VCaP (cell line): ENCODE data around the gene C20orf144.

ENCODE experiments used
- H3K27ac ChIP-seq: fragments of 450-650 bp; 2 replicates; pipeline ENCODE4 v1.5.1; 2017
- TF ChIP-seq, protein P1 (sequence below): fragments of 450-650 bp; conservative IDR thresholded peaks from 2 replicates; pipeline ENCODE4 v1.5.1; 2017; ENCODE audit warnings: mild to moderate bottlenecking, moderate library complexity

Gene C20orf144

DNA sequence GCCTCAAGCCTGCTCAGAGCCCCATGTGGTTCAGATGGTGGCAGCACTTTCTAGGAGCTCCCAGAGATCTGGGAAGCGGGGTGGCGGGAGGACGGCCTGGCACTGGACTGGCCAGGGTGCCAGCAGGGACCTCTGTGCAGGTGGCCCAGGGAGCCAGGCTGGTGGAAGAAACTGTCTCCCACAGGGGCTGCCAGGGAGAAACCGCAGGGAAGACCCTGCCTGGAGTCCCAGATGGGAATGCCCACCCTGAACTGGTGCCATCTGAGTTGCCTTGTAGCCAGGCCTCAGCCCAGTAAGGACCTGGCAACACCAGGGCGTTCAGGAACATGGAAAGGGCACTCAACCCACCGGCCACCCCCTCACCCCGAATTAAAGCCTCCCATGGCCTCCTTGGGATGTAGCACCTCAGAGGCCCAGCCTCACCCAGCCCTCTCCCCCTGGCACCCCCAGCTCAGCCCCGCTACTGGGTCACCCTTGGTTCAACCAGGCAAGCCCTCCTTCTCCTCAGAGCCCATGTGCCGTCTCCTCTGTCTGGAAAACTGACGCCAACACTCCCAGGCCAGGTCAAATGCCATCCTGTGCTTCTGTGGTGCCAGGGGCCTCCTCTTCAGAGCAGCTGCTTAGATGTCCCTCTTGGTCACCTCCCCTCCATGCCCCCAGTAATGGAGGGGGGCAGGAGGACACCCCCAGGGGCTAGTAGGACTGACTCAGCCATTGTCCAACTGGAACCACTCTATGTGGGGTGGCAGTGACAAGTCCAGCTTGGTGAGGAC is 5.9 kb upstream of the C20orf144 start:
- TF ChIP-seq, protein P1, sequence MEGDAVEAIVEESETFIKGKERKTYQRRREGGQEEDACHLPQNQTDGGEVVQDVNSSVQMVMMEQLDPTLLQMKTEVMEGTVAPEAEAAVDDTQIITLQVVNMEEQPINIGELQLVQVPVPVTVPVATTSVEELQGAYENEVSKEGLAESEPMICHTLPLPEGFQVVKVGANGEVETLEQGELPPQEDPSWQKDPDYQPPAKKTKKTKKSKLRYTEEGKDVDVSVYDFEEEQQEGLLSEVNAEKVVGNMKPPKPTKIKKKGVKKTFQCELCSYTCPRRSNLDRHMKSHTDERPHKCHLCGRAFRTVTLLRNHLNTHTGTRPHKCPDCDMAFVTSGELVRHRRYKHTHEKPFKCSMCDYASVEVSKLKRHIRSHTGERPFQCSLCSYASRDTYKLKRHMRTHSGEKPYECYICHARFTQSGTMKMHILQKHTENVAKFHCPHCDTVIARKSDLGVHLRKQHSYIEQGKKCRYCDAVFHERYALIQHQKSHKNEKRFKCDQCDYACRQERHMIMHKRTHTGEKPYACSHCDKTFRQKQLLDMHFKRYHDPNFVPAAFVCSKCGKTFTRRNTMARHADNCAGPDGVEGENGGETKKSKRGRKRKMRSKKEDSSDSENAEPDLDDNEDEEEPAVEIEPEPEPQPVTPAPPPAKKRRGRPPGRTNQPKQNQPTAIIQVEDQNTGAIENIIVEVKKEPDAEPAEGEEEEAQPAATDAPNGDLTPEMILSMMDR, result no peak

GRCh38 chr20:33656783-33657703 is 5.1 kb upstream of the C20orf144 start:
- TF ChIP-seq, protein P1, result no peak
- peak overlapping the region; percentile 99 for H3K27ac ChIP-seq

More for the DNA sequence above, 5.9 kb upstream of the C20orf144 start:
- peak overlapping the region; percentile 99 for H3K27ac ChIP-seq

DNA sequence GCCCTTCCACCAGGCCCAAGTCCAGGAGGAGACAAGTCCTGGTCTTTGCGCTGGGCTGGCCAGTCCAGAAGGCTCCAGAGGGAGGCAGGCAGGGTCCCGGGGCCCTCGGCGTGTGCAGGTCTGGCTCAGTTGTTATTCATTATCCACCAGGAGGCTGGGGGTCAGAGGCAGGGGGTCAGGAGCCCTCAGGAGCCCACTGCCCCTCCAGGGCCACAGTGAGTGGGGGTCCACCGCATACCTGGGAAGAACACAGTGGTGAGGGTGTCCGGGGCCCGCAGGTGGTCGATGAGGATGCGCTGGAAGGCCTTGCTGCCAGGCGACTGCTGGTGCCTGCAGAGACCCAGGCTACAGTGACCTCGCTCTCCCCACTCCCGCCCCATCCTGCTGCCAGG is 4.4 kb upstream of the C20orf144 start:
- H3K27ac ChIP-seq, result 0 out of 2 replicates have a peak overlapping the region, but pooled peaks have one; percentile 3
- TF ChIP-seq, protein P1, result no peak

DNA sequence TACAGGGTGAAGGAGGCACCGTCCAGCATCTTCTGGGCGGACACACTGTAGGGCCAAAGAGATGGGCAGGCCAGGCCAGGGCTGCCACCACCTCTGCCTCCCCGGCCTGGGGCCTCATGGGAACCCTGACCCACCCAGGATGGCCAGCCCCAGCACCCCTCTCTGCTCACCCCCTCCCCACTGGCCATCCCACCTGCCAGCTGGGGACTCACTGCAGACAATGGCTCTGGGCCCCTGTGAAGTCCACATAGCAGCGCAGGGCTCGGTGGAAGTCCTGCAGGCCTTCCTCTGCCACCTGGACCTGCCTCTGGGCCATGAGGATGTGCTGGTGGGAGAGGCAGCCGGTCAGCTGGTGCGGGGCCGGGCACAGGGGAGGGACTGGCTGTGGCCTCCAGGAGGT is 3.6 kb upstream of the C20orf144 start:
- no peak overlapping the region for H3K27ac ChIP-seq
- TF ChIP-seq, protein P1, result no peak

GRCh38 chr20:33658929-33659328 is 3.2 kb upstream of the C20orf144 start:
- H3K27ac ChIP-seq, result no peak overlapping the region
- TF ChIP-seq, protein P1, result no peak

DNA sequence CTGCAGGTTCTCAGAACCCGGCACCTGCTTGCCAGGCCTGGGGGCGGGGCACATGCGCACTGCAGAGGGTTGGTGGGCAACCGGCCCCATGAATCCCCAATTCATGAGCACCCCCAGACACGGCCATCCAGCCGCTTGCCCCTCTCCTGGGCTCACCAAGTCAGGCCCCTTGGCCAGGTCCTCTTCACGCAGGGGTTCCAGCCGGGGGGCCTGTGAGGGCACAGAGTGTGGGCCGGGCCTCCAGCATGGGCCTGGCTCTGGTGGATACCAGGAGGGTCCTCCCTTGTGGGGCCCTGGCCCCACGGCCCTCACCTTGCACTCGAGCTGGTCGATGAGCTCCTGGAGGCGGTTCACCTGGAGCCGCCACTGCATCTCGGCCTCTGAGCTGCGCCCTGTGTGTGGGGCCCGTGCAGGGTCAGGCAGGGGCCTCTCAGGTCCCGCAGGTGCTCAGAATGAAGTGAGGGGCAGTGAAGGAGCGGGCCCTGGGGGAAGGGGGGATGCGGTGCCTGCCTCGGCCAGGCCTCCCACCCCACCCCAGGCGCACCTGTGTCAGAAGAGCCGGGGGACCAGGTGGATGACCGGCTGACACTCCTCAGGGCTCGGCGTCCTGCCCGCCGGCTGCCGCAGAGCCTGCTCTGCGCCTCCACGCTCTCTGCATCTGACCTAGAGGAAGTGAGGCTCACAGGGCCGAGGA is 2.6 kb upstream of the C20orf144 start:
- TF ChIP-seq, protein P1, result no peak
- no peak overlapping the region for H3K27ac ChIP-seq
